HepG2 (cell line): ENCODE measurements around the gene DHCR7. TPM values are rescaled to one million over a fixed set of nuclear protein-coding genes. Genes with fewer than 3 reads are reported as not detected.

Source experiments
- ATAC-seq: fragments of 200-7000 bp; cut with Tn5 transposase; 3 replicates; pipeline ENCODE4 v1.9.1; 2020; ENCODE audit warnings: mild to moderate bottlenecking, moderate library complexity
- BruUV-seq: library from RNA; stranded (reverse); fragments of 400-500 nt; replicated peaks from 2 replicates; lab custom pipeline; 2021; lab: Mats Ljungman, UMichigan
- CTCF ChIA-PET: fragments of 300-600 bp; formaldehyde crosslinking; extraction: SDS; loops from one replicate; lab custom pipeline; 2021; ENCODE audit warnings: low total read pairs, inconsistent platforms, low intra/inter-chr PET ratio; lab: Yijun Ruan, JAX
- POLR2A ChIA-PET: fragments of 350-600 bp; sonication (Branson Sonifier 250); formaldehyde crosslinking; loops from one replicate; lab custom pipeline; 2020; ENCODE audit warnings: antibody characterized with exemption, inconsistent platforms; lab: Yijun Ruan, JAX
- DNase-seq: peaks from one replicate; pipeline ENCODE4 v3.0.0-alpha.2; 2015; ENCODE audit warnings: low spot score
- FAIRE-seq: peaks from 3 replicates; lab custom pipeline; 2011; peaks lifted over from hg19 to GRCh38; lab: Jason Lieb, UNC
- H2AFZ ChIP-seq: one replicate; pipeline ENCODE4 v1.6.1; 2011; ENCODE audit warnings: low read length, inconsistent platforms
- H3K27ac ChIP-seq: fragments of 300-600 bp; 3 replicates; pipeline ENCODE4 v1.8.0; 2011; ENCODE audit warnings: mixed run types, mild to moderate bottlenecking, mixed read lengths, low read length, inconsistent platforms; ENCODE audit not compliant: insufficient read depth; ENCODE audit errors: extremely low read length
- H3K27me3 ChIP-seq, 2 experiments: fragments of 200-600 bp in 1 of 2; 2 replicates in 1 of 2; 3 replicates in 1 of 2; pipeline versions ENCODE4 v1.6.0 to v1.8.0; 2011; ENCODE audit warnings: low read length in 2 of 2, mild to moderate bottlenecking in 2 of 2, moderate library complexity in 2 of 2, inconsistent platforms in 1 of 2; ENCODE audit not compliant: insufficient read depth in 2 of 2, control insufficient read depth in 1 of 2
- H3K36me3 ChIP-seq, 2 experiments: fragments of 200-600 bp in 1 of 2; replicated peaks in 1 of 2; 2 replicates in 1 of 2; 3 replicates in 1 of 2; pipeline versions ENCODE4 v1.5.1 to v1.8.0; 2011; ENCODE audit warnings: low read length in 2 of 2, inconsistent platforms in 1 of 2; ENCODE audit not compliant: insufficient read depth in 2 of 2, control insufficient read depth in 1 of 2
- H3K4me1 ChIP-seq: 2 replicates; pipeline ENCODE4 v1.5.1; 2012; ENCODE audit warnings: low read length, inconsistent platforms; ENCODE audit not compliant: insufficient read depth
- H3K4me2 ChIP-seq: 2 replicates; pipeline ENCODE4 v1.6.0; 2011; ENCODE audit warnings: low read depth, low read length, inconsistent platforms
- H3K4me3 ChIP-seq, 3 experiments: fragments of 200-600 bp in 1 of 3; sonication (generic), shearing (Covaris generic) in 1 of 3; replicated peaks in 1 of 3; 2 replicates each; pipeline ENCODE4 v1.5.1; 2011 to 2016; ENCODE audit warnings: low read length in 3 of 3, inconsistent platforms in 2 of 3, low read depth in 2 of 3, mild to moderate bottlenecking in 2 of 3, control low read depth in 1 of 3, mixed read lengths in 1 of 3; ENCODE audit not compliant: insufficient read depth in 1 of 3
- H3K79me2 ChIP-seq: one replicate; pipeline ENCODE4 v1.6.1; 2011; ENCODE audit warnings: low read length, inconsistent platforms; ENCODE audit not compliant: insufficient read depth
- H3K9ac ChIP-seq: 2 replicates; pipeline ENCODE4 v1.6.0; 2011; ENCODE audit warnings: mild to moderate bottlenecking, low read depth, low read length, inconsistent platforms; ENCODE audit not compliant: insufficient read depth
- H3K9me3 ChIP-seq: 2 replicates; pipeline ENCODE4 v1.5.1; 2012; ENCODE audit warnings: mild to moderate bottlenecking, low read length
- H4K20me1 ChIP-seq: 2 replicates; pipeline ENCODE4 v1.6.0; 2011; ENCODE audit warnings: inconsistent platforms, mild to moderate bottlenecking, low read length, moderate library complexity; ENCODE audit not compliant: insufficient read depth
- AKAP8 ChIP-seq: sonication (generic); formaldehyde crosslinking; IDR thresholded peaks from 2 replicates; pipeline ENCODE4 v1.5.1; 2020; ENCODE audit warnings: mild to moderate bottlenecking, missing genetic modification reagents
- MAZ ChIP-seq, 2 experiments: sonication (generic) in 1 of 2; formaldehyde crosslinking in 1 of 2; IDR thresholded peaks; 2 replicates each; pipeline versions ENCODE4 v1.5.0 to v1.6.1; 2012 to 2020; ENCODE audit warnings: low read depth in 2 of 2, mild to moderate bottlenecking in 2 of 2, borderline replicate concordance in 1 of 2, improper control_type of control experiment in 1 of 2, low read length in 1 of 2, missing genetic modification reagents in 1 of 2, moderate library complexity in 1 of 2
- POGZ ChIP-seq: sonication (generic); formaldehyde crosslinking; IDR thresholded peaks from 2 replicates; pipeline ENCODE4 v1.4.0; 2020; ENCODE audit warnings: mild to moderate bottlenecking, missing genetic modification reagents
- RAD51 ChIP-seq: fragments of 450-650 bp; IDR thresholded peaks from 2 replicates; pipeline ENCODE4 v1.6.1; 2016; ENCODE audit warnings: borderline replicate concordance
- WGBS: methylation state at CpG from one replicate; pipeline ENCODE4 v1.1.6; 2017; ENCODE audit warnings: low lambda C conversion rate; 5-methylcytosine and 5-hydroxymethylcytosine counted together
- in situ Hi-C: cut with HindIII; loops from 2 replicates; pipeline ENCODE4 v1.10.0; 2017; ENCODE audit warnings: low pct_unique_long_range_greater_than_20kb; ENCODE audit not compliant: extremely low pct_ligation_motif_present
- intact Hi-C: fragments of 100-400 bp; cut with micrococcal nuclease; formaldehyde crosslinking; loops from one replicate; pipeline ENCODE4 v1.10.0; 2022; ENCODE audit not compliant: unreplicated experiment
- polyA plus RNA-seq, 8 experiments: library from polyadenylated mRNA; depleted of rRNA in 3 of 8; stranded (reverse) in 7 of 8; unstranded in 1 of 8; fragments of >200 nt; fragmentation: Illumina TruSeq in 4 of 8; extraction: Trizol in 4 of 8; gene quantifications; 2 replicates each; pipeline versions ENCODE4 v1.2.1 to v1.2.3, GENCODE V29; 2011 to 2016; ENCODE audit warnings: low read depth in 4 of 8, missing spikeins in 1 of 8, mixed read lengths in 1 of 8; ENCODE audit not compliant: insufficient read depth in 1 of 8
- total RNA-seq, 5 experiments: library from RNA; depleted of rRNA; stranded (reverse); fragments of >200 nt; fragmentation: Illumina TruSeq; extraction: Trizol; gene quantifications; 2 replicates each; pipeline ENCODE4 v1.2.3, GENCODE V29; 2016; ENCODE audit warnings: low read depth in 1 of 5
- TF ChIP-seq, protein P1 (sequence below), 2 experiments: fragments of 450-650 bp in 1 of 2; sonication (generic) in 1 of 2; formaldehyde crosslinking in 1 of 2; IDR thresholded peaks; 2 replicates each; pipeline versions ENCODE4 v1.6.1 to v1.8.0; 2016 to 2022; ENCODE audit warnings: antibody characterized with exemption in 1 of 2, mild to moderate bottlenecking in 1 of 2, missing genetic modification reagents in 1 of 2
- TF ChIP-seq, protein P2 (sequence below): sonication (generic); formaldehyde crosslinking; IDR thresholded peaks from 2 replicates; pipeline ENCODE4 v1.4.0; 2020; ENCODE audit warnings: mild to moderate bottlenecking, low read depth, missing genetic modification reagents
- TF ChIP-seq, protein P3 (sequence below): sonication (generic); formaldehyde crosslinking; IDR thresholded peaks from 2 replicates; pipeline ENCODE4 v1.4.0; 2020; ENCODE audit warnings: missing genetic modification reagents
- TF ChIP-seq, protein P4 (sequence below): IDR thresholded peaks from 2 replicates; pipeline ENCODE4 v1.6.1; 2018; ENCODE audit warnings: missing genetic modification reagents, mild to moderate bottlenecking, missing compliant biosample characterization

The DHCR7 gene
- total and polyA plus RNA-seq, 2 of the 13 experiments (the other 11 are each of a cell fraction or from before 2014, with no cell fraction given): 96.0 to 143 TPM

DNA sequence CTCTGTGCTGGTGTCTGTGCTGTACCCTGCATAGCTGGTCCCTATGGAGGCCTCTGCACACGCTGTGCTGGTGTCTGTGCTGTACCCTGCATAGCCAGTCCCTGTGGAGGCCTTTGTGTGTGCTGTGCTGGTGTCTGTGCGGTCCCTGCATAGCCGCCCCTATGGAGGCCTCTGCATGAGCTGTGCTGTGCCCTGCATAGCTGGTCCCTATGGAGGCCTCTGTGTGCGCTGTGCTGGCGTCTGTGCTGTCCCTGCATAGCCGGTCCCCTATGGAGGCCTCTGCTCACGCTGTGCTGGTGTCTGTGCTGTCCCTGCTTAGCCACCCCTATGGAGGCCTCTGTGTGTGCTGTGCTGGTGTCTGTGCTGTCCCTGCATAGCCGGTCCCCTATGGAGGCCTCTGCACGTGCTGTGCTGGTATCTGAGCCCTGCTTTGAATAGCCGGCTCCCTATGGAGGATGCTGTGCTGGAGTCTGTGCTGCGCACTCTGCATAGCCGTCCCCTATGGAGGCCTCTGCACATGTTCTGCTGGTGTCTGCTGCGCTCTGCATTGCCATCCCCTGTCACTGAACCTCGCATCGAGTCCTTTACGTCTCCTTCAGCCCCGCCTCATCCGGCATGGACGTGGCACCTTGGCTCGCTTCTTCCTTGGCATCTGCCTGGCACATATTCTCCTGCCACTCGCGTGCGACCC is 11.0 kb upstream of the DHCR7 start:
- no peak overlapping the region for H3K27ac ChIP-seq
- H3K4me3 ChIP-seq: no peak overlapping the region
- in situ Hi-C loops: no loop called here
- H3K4me1 ChIP-seq: peaks cover 9% of the 10 kb centered on the region
- no peak overlapping the region for H2AFZ ChIP-seq
- no peak for ATAC-seq
- no peak overlapping the region for H3K9ac ChIP-seq
- peaks cover 5% of the 10 kb centered on the region for H3K79me2 ChIP-seq
- no peaks in the 10 kb centered on the region for H4K20me1 ChIP-seq
- H3K36me3 ChIP-seq: peaks cover 27 to 71% of the 10 kb centered on the region in 2 experiments
- DNase-seq: no peak
- ChIA-PET POLR2A (no interaction called here), CTCF (no interaction called here)
- H3K27me3 ChIP-seq: no peaks in the 10 kb centered on the region
- intact Hi-C loops: no loop called here
- no peaks in the 10 kb centered on the region for H3K9me3 ChIP-seq
- BruUV-seq: no TSS peak
- no peak overlapping the region for H3K4me2 ChIP-seq
- FAIRE-seq: no peak
- 99% methylated on average over 16 of the region's 23 CpGs for WGBS
- TF ChIP-seq, protein P1, sequence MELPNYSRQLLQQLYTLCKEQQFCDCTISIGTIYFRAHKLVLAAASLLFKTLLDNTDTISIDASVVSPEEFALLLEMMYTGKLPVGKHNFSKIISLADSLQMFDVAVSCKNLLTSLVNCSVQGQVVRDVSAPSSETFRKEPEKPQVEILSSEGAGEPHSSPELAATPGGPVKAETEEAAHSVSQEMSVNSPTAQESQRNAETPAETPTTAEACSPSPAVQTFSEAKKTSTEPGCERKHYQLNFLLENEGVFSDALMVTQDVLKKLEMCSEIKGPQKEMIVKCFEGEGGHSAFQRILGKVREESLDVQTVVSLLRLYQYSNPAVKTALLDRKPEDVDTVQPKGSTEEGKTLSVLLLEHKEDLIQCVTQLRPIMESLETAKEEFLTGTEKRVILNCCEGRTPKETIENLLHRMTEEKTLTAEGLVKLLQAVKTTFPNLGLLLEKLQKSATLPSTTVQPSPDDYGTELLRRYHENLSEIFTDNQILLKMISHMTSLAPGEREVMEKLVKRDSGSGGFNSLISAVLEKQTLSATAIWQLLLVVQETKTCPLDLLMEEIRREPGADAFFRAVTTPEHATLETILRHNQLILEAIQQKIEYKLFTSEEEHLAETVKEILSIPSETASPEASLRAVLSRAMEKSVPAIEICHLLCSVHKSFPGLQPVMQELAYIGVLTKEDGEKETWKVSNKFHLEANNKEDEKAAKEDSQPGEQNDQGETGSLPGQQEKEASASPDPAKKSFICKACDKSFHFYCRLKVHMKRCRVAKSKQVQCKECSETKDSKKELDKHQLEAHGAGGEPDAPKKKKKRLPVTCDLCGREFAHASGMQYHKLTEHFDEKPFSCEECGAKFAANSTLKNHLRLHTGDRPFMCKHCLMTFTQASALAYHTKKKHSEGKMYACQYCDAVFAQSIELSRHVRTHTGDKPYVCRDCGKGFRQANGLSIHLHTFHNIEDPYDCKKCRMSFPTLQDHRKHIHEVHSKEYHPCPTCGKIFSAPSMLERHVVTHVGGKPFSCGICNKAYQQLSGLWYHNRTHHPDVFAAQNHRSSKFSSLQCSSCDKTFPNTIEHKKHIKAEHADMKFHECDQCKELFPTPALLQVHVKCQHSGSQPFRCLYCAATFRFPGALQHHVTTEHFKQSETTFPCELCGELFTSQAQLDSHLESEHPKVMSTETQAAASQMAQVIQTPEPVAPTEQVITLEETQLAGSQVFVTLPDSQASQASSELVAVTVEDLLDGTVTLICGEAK (IDR thresholded peaks at IDR 0.05): no peak
- TF ChIP-seq, protein P1 (CRISPR knock-in tag; IDR thresholded peaks at IDR 0.05): no peak
- TF ChIP-seq AKAP8 (CRISPR knock-in tag) (no peak), RAD51 (no peak), MAZ (IDR thresholded peaks at IDR 0.05; ENCODE audit: borderline replicate concordance, low read depth, low read length) (no peak), MAZ (CRISPR knock-in tag; IDR thresholded peaks at IDR 0.05; ENCODE audit: low read depth) (no peak), POGZ (CRISPR knock-in tag) (no peak)
- TF ChIP-seq, protein P2, sequence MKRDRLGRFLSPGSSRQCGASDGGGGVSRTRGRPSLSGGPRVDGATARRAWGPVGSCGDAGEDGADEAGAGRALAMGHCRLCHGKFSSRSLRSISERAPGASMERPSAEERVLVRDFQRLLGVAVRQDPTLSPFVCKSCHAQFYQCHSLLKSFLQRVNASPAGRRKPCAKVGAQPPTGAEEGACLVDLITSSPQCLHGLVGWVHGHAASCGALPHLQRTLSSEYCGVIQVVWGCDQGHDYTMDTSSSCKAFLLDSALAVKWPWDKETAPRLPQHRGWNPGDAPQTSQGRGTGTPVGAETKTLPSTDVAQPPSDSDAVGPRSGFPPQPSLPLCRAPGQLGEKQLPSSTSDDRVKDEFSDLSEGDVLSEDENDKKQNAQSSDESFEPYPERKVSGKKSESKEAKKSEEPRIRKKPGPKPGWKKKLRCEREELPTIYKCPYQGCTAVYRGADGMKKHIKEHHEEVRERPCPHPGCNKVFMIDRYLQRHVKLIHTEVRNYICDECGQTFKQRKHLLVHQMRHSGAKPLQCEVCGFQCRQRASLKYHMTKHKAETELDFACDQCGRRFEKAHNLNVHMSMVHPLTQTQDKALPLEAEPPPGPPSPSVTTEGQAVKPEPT (CRISPR knock-in tag): no peak
- TF ChIP-seq, protein P3, sequence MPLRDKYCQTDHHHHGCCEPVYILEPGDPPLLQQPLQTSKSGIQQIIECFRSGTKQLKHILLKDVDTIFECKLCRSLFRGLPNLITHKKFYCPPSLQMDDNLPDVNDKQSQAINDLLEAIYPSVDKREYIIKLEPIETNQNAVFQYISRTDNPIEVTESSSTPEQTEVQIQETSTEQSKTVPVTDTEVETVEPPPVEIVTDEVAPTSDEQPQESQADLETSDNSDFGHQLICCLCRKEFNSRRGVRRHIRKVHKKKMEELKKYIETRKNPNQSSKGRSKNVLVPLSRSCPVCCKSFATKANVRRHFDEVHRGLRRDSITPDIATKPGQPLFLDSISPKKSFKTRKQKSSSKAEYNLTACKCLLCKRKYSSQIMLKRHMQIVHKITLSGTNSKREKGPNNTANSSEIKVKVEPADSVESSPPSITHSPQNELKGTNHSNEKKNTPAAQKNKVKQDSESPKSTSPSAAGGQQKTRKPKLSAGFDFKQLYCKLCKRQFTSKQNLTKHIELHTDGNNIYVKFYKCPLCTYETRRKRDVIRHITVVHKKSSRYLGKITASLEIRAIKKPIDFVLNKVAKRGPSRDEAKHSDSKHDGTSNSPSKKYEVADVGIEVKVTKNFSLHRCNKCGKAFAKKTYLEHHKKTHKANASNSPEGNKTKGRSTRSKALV (CRISPR knock-in tag): no peak
- TF ChIP-seq, protein P4, sequence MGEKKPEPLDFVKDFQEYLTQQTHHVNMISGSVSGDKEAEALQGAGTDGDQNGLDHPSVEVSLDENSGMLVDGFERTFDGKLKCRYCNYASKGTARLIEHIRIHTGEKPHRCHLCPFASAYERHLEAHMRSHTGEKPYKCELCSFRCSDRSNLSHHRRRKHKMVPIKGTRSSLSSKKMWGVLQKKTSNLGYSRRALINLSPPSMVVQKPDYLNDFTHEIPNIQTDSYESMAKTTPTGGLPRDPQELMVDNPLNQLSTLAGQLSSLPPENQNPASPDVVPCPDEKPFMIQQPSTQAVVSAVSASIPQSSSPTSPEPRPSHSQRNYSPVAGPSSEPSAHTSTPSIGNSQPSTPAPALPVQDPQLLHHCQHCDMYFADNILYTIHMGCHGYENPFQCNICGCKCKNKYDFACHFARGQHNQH: no peak
